HEK293 (cell line): ENCODE data around the gene CDHR4.

Source experiments
- GLIS2 ChIP-seq: fragments of 450-650 bp; formaldehyde crosslinking; IDR thresholded peaks from 2 replicates; pipeline ENCODE4 v1.5.1; 2016; ENCODE audit warnings: missing biosample characterization, missing genetic modification characterization
- PRDM1 ChIP-seq: fragments of 450-650 bp; formaldehyde crosslinking; IDR thresholded peaks from 2 replicates; pipeline ENCODE4; 2016; ENCODE audit warnings: missing biosample characterization, missing genetic modification characterization
- TRIM28 ChIP-seq: IDR thresholded peaks from 2 replicates; pipeline ENCODE4 v1.6.1; 2011; ENCODE audit warnings: low read length, control low read depth, borderline replicate concordance
- ZNF157 ChIP-seq: fragments of 450-650 bp; formaldehyde crosslinking; IDR thresholded peaks from 2 replicates; pipeline ENCODE4 v1.5.1; 2016; ENCODE audit warnings: missing biosample characterization, missing genetic modification characterization
- ZNF184 ChIP-seq: fragments of 450-650 bp; IDR thresholded peaks from 2 replicates; pipeline ENCODE4 v1.5.1; 2018; ENCODE audit warnings: missing biosample characterization, mild to moderate bottlenecking, missing genetic modification characterization
- ZNF776 ChIP-seq: fragments of 450-650 bp; formaldehyde crosslinking; IDR thresholded peaks from 2 replicates; pipeline ENCODE4 v1.5.0; 2017; ENCODE audit warnings: missing biosample characterization, missing genetic modification characterization, borderline replicate concordance
- TF ChIP-seq, protein P1 (sequence below): fragments of 450-650 bp; formaldehyde crosslinking; IDR thresholded peaks from 2 replicates; pipeline ENCODE4 v1.5.1; 2016; ENCODE audit warnings: missing biosample characterization, missing genetic modification characterization
- TF ChIP-seq, protein P2 (sequence below): fragments of 450-650 bp; formaldehyde crosslinking; IDR thresholded peaks from 2 replicates; pipeline ENCODE4 v1.5.1; 2016; ENCODE audit warnings: missing biosample characterization, missing genetic modification characterization
- TF ChIP-seq, protein P3 (sequence below): IDR thresholded peaks from 2 replicates; pipeline ENCODE4 v1.6.1; 2011; ENCODE audit warnings: mild to moderate bottlenecking, low read depth, low read length, borderline replicate concordance
- TF ChIP-seq, protein P4 (sequence below): fragments of 450-650 bp; formaldehyde crosslinking; IDR thresholded peaks from 2 replicates; pipeline ENCODE4 v1.5.1; 2016; ENCODE audit warnings: missing biosample characterization, missing genetic modification characterization, borderline replicate concordance

DNA sequence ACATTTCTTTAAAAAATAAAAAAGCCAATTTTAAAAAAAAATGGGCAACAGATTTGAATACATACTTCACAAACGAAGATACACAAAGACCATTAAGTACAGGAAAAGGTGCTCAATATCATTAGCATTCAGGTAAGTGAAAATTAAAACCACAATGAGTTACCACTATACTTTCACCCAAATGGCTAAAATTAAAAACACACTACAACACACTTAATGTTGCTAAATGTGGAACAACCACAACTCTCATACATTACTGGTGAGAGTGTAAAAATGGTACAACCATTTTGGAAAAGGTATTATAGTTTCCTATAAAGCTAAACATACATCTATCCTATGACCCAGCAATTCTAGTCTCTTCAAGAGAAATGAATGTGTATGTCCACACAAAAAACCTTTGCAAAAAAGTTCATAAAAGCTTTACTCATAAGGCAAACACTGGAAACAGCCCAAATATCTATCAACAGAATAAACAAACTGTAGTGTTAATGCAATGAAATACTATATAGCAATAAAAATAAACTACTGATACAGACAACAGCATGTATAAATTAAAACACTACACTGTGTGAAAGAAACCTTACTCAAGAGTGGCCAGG is 28.2 kb downstream of the CDHR4 start:
- TF ChIP-seq TRIM28 (no peak), ZNF157 (tag by site-specific recombination) (no peak), PRDM1 (no peak), ZNF776 (tag by site-specific recombination) (no peak), ZNF184 (tag by site-specific recombination) (no peak), GLIS2 (no peak)
- TF ChIP-seq, protein P1, sequence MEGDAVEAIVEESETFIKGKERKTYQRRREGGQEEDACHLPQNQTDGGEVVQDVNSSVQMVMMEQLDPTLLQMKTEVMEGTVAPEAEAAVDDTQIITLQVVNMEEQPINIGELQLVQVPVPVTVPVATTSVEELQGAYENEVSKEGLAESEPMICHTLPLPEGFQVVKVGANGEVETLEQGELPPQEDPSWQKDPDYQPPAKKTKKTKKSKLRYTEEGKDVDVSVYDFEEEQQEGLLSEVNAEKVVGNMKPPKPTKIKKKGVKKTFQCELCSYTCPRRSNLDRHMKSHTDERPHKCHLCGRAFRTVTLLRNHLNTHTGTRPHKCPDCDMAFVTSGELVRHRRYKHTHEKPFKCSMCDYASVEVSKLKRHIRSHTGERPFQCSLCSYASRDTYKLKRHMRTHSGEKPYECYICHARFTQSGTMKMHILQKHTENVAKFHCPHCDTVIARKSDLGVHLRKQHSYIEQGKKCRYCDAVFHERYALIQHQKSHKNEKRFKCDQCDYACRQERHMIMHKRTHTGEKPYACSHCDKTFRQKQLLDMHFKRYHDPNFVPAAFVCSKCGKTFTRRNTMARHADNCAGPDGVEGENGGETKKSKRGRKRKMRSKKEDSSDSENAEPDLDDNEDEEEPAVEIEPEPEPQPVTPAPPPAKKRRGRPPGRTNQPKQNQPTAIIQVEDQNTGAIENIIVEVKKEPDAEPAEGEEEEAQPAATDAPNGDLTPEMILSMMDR (tag by site-specific recombination): no peak
- TF ChIP-seq, protein P2, sequence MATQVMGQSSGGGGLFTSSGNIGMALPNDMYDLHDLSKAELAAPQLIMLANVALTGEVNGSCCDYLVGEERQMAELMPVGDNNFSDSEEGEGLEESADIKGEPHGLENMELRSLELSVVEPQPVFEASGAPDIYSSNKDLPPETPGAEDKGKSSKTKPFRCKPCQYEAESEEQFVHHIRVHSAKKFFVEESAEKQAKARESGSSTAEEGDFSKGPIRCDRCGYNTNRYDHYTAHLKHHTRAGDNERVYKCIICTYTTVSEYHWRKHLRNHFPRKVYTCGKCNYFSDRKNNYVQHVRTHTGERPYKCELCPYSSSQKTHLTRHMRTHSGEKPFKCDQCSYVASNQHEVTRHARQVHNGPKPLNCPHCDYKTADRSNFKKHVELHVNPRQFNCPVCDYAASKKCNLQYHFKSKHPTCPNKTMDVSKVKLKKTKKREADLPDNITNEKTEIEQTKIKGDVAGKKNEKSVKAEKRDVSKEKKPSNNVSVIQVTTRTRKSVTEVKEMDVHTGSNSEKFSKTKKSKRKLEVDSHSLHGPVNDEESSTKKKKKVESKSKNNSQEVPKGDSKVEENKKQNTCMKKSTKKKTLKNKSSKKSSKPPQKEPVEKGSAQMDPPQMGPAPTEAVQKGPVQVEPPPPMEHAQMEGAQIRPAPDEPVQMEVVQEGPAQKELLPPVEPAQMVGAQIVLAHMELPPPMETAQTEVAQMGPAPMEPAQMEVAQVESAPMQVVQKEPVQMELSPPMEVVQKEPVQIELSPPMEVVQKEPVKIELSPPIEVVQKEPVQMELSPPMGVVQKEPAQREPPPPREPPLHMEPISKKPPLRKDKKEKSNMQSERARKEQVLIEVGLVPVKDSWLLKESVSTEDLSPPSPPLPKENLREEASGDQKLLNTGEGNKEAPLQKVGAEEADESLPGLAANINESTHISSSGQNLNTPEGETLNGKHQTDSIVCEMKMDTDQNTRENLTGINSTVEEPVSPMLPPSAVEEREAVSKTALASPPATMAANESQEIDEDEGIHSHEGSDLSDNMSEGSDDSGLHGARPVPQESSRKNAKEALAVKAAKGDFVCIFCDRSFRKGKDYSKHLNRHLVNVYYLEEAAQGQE (tag by site-specific recombination): no peak
- TF ChIP-seq, protein P3, sequence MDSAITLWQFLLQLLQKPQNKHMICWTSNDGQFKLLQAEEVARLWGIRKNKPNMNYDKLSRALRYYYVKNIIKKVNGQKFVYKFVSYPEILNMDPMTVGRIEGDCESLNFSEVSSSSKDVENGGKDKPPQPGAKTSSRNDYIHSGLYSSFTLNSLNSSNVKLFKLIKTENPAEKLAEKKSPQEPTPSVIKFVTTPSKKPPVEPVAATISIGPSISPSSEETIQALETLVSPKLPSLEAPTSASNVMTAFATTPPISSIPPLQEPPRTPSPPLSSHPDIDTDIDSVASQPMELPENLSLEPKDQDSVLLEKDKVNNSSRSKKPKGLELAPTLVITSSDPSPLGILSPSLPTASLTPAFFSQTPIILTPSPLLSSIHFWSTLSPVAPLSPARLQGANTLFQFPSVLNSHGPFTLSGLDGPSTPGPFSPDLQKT: no peak
- TF ChIP-seq, protein P4, sequence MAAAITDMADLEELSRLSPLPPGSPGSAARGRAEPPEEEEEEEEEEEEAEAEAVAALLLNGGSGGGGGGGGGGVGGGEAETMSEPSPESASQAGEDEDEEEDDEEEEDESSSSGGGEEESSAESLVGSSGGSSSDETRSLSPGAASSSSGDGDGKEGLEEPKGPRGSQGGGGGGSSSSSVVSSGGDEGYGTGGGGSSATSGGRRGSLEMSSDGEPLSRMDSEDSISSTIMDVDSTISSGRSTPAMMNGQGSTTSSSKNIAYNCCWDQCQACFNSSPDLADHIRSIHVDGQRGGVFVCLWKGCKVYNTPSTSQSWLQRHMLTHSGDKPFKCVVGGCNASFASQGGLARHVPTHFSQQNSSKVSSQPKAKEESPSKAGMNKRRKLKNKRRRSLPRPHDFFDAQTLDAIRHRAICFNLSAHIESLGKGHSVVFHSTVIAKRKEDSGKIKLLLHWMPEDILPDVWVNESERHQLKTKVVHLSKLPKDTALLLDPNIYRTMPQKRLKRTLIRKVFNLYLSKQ (tag by site-specific recombination): no peak
